Stimulated activated CD8-positive, alpha-beta memory T cell treated with anti-CD3 and anti-CD28 coated beads, Interleukin-7, amount 100 ng/mL, for 48 hours (primary cell): Measurements from ENCODE around the gene TRIM28.

ENCODE experiments used
- DNase-seq, 2 donors: peaks; one replicate each; pipeline ENCODE4 v3.0.0-alpha.2; 2020; ENCODE audit warnings: low read depth in 1 of 2; ENCODE audit errors: extremely low read depth in 1 of 2

The TRIM28 gene

GRCh38 chr19:58547323-58548312 lies 3.8 kb downstream of the TRIM28 start:
- no peak for DNase-seq

GRCh38 chr19:58548859-58549663 lies 5.2 kb downstream of the TRIM28 start:
- no peak for DNase-seq

GRCh38 chr19:58549664-58550361 lies 5.9 kb downstream of the TRIM28 start:
- DNase-seq: no peak

GRCh38 chr19:58550362-58551122 lies 6.7 kb downstream of the TRIM28 start:
- DNase-seq: no peak

- no peak for DNase-seq
Observed at GRCh38 chr19:58551123-58551497, 7.2 kb downstream of the TRIM28 start.

GRCh38 chr19:58551577-58552471 lies 8.0 kb downstream of the TRIM28 start:
- no peak for DNase-seq

- DNase-seq: no peak
Observed at GRCh38 chr19:58552655-58553054, 8.8 kb downstream of the TRIM28 start.

- DNase-seq: no peak
Observed at GRCh38 chr19:58553799-58554493, 10.1 kb downstream of the TRIM28 start.

GRCh38 chr19:58554494-58555368 lies 10.9 kb downstream of the TRIM28 start, which contains the start of gene CHMP2A:
Gene CHMP2A (minus strand): TSS chr19:58555105. CDS start chr19:58554212, 893 bp downstream.
- DNase-seq: peak; percentile 98

- no peak for DNase-seq
Observed at GRCh38 chr19:58555369-58555885, 11.6 kb downstream of the TRIM28 start.

GRCh38 chr19:58555920-58556621 lies 12.2 kb downstream of the TRIM28 start:
- DNase-seq: no peak

- no peak for DNase-seq
Observed at GRCh38 chr19:58556622-58557220, 12.9 kb downstream of the TRIM28 start.

GRCh38 chr19:58557221-58558065 lies 13.6 kb downstream of the TRIM28 start:
- DNase-seq: no peak

GRCh38 chr19:58558066-58558622 lies 14.3 kb downstream of the TRIM28 start, which contains the start of gene UBE2M:
Gene UBE2M (minus strand): TSS chr19:58558611. CDS start chr19:58558381, 230 bp downstream.
- DNase-seq: no peak

- DNase-seq: peak; percentile 99 to 100
Observed at GRCh38 chr19:58558623-58559274, 14.9 kb downstream of the TRIM28 start.
